Testis (tissue), 3 donors: ENCODE data around the gene VPS25. TPM values are rescaled to one million over a fixed set of nuclear protein-coding genes. Genes with fewer than 3 reads are reported as not detected.

Experiments
- DNase-seq: peaks from one replicate; pipeline ENCODE4 v3.0.0-alpha.2; 2019
- H3K27ac ChIP-seq, 2 donors: fragments of 200-600 bp; sonication (generic); one replicate each; pipeline ENCODE4 v1.5.1; 2019
- H3K27me3 ChIP-seq: fragments of 200-600 bp; sonication (generic); one replicate; pipeline ENCODE4 v1.5.1; 2019
- H3K36me3 ChIP-seq: fragments of 200-600 bp; sonication (generic); one replicate; pipeline ENCODE4 v1.5.1; 2017; ENCODE audit warnings: low read depth; ENCODE audit errors: missing control alignments
- H3K4me1 ChIP-seq: fragments of 200-600 bp; sonication (generic); one replicate; pipeline ENCODE4 v1.5.1; 2019
- H3K4me3 ChIP-seq, 2 donors: fragments of 200-600 bp; sonication (generic); one replicate each; pipeline ENCODE4 v1.5.1; 2017 to 2019
- H3K9me3 ChIP-seq: fragments of 200-600 bp; sonication (generic); one replicate; pipeline ENCODE4 v1.5.1; 2017
- CTCF ChIP-seq, 3 experiments: fragments of 450-650 bp in 2 of 3; fragments of 200-600 bp in 1 of 3; sonication (generic) in 1 of 3; IDR thresholded peaks; one replicate each; pipeline ENCODE4 v1.5.1; 2016 to 2019; ENCODE audit warnings: antibody characterized with exemption in 3 of 3, mild to moderate bottlenecking in 2 of 3, moderate library complexity in 1 of 3
- POLR2A ChIP-seq: fragments of 450-650 bp; IDR thresholded peaks from one replicate; pipeline ENCODE4 v1.6.1; 2017; ENCODE audit warnings: antibody characterized with exemption, mild to moderate bottlenecking, moderate library complexity
- WGBS, 2 donors: methylation state at CpG; one replicate each; pipeline ENCODE4 v1.1.5; 2018; 5-methylcytosine and 5-hydroxymethylcytosine counted together
- intact Hi-C: fragments of 100-400 bp; cut with DNase I; formaldehyde crosslinking; loops from one replicate; pipeline ENCODE4 v1.15.1; 2023; ENCODE audit warnings: low total_unique reads
- polyA plus RNA-seq: library from polyadenylated mRNA; stranded (reverse); fragments of 350-450 nt; fragmentation: Illumina TruSeq; extraction: RNeasy Lipid Tissue Mini Kit (QIAGEN cat#74804); gene quantifications from one replicate; pipeline ENCODE4 v1.2.3, GENCODE V29; 2014; ENCODE audit warnings: low read depth, low replicate concordance; ENCODE audit not compliant: insufficient read depth
- total RNA-seq, 2 donors: library from RNA; depleted of rRNA; stranded (reverse); fragments of >200 nt; gene quantifications; one replicate each; pipeline ENCODE4 v1.2.3, GENCODE V29; 2016

The VPS25 gene
- total and polyA plus RNA-seq, 3 donors from 2014 or later, result 48.3 to 64.1 (median 51.8) TPM

GRCh38 chr17:42798011-42798382 is 24.7 kb downstream of the VPS25 start:
- no peak for TF ChIP-seq POLR2A
- Histone ChIP-seq H3K9me3 (no peaks in the 10 kb centered on the region), H3K27me3 (no peaks in the 10 kb centered on the region), H3K4me1 (peaks cover 22% of the 10 kb centered on the region), H3K36me3 (no peaks in the 10 kb centered on the region), H3K27ac (peak overlapping the region; percentile 19 to 74), H3K4me3 (peak overlapping the region; percentile 81)
- DNase-seq, result no peak
- intact Hi-C loops, result no loop called here
- WGBS, 2 donors, result 17 to 20% methylated on average over 7 to 10 of the region's 10 CpGs

- DNase-seq, result peak; percentile 92
- intact Hi-C loops, result no loop called here
- 3 to 21% methylated on average over 16 to 66 of the region's 66 CpGs for WGBS, 2 donors
- H3K9me3 ChIP-seq, result no peaks in the 10 kb centered on the region
- H3K36me3 ChIP-seq, result no peaks in the 10 kb centered on the region
- no peak for TF ChIP-seq CTCF (IDR thresholded peaks at IDR 0.05)
- TF ChIP-seq POLR2A, result no peak
- H3K4me3 ChIP-seq, result peak within 1 kb of the TSS; percentile 81
- H3K4me1 ChIP-seq, result peaks cover 29% of the 10 kb centered on the region
- H3K27me3 ChIP-seq, result no peaks in the 10 kb centered on the region
- peak within 1 kb of the TSS; percentile 19 to 74 for H3K27ac ChIP-seq
Measured at GRCh38 chr17:42798383-42799380, 25.4 kb downstream of the VPS25 start, which contains the start of the genes CNTD1 and COA3. TSS of gene CNTD1 (plus strand) at chr17:42798861. CDS start at chr17:42799068, 207 bp downstream. TSS of gene COA3 (minus strand) at chr17:42798704. CDS start at chr17:42798681, 23 bp downstream.

- no peaks in the 10 kb centered on the region for H3K9me3 ChIP-seq
- 56 to 57% methylated on average over 2 of the region's 2 CpGs for WGBS, 2 donors
- H3K4me1 ChIP-seq, result peaks cover 19% of the 10 kb centered on the region
- no peak for DNase-seq
- intact Hi-C loops, result no loop called here
- no peak overlapping the region for H3K27ac ChIP-seq
- TF ChIP-seq POLR2A (no peak), CTCF (IDR thresholded peaks at IDR 0.05) (no peak)
- H3K4me3 ChIP-seq, result no peak overlapping the region
- H3K27me3 ChIP-seq, result no peaks in the 10 kb centered on the region
- no peaks in the 10 kb centered on the region for H3K36me3 ChIP-seq
Measured at GRCh38 chr17:42803074-42803883, 30.0 kb downstream of the VPS25 start.

GRCh38 chr17:42804918-42805367 is 31.7 kb downstream of the VPS25 start:
- H3K36me3 ChIP-seq, result no peaks in the 10 kb centered on the region

More at GRCh38 chr17:42804918-42805367, 31.7 kb downstream of the VPS25 start:
- peaks cover 19% of the 10 kb centered on the region for H3K4me1 ChIP-seq
- intact Hi-C loops, result no loop called here
- no peaks in the 10 kb centered on the region for H3K9me3 ChIP-seq
- H3K27me3 ChIP-seq, result no peaks in the 10 kb centered on the region
- no peak for DNase-seq
- no peak overlapping the region for H3K4me3 ChIP-seq
- no peak overlapping the region for H3K27ac ChIP-seq
- WGBS, 2 donors, result 89 to 94% methylated on average over 1 of the region's 1 CpG
- TF ChIP-seq CTCF (IDR thresholded peaks at IDR 0.05), result no peak
- TF ChIP-seq POLR2A, result no peak
